GM15510 (cell line): Measurements from ENCODE around the gene SULT1B1.

Experiments used
- POLR2A ChIP-seq: IDR thresholded peaks from 3 replicates; pipeline ENCODE4 v1.6.1; 2011; ENCODE audit warnings: borderline replicate concordance; ENCODE audit not compliant: insufficient read length; ENCODE audit errors: extremely low read depth

SULT1B1 gene

GRCh38 chr4:69763233-69763632 lies 2.8 kb upstream of the SULT1B1 start:
- TF ChIP-seq POLR2A: no peak

GRCh38 chr4:69759189-69759604 lies 1.2 kb downstream of the SULT1B1 start:
- TF ChIP-seq POLR2A: no peak

DNA sequence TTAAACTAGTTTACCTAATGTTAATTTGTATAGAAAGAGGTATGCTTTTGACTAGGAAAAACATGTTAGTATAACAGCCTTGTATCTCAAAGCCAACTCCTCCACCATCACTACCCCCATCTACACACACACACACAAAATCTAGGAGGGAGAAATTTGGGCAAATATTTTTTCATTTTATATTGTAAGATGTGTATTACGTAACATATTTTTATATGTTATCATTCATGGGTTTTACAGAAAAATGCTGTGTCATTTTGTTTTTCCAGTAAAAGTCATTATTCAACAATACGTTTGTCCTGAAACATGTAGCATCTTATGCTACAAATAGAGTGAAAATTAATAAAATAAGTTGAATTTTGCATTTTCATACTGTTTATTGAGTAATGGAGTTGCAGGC lies 3.0 kb downstream of the SULT1B1 start:
- TF ChIP-seq POLR2A: no peak

GRCh38 chr4:69754926-69755580 lies 5.4 kb downstream of the SULT1B1 start:
- no peak for TF ChIP-seq POLR2A

DNA sequence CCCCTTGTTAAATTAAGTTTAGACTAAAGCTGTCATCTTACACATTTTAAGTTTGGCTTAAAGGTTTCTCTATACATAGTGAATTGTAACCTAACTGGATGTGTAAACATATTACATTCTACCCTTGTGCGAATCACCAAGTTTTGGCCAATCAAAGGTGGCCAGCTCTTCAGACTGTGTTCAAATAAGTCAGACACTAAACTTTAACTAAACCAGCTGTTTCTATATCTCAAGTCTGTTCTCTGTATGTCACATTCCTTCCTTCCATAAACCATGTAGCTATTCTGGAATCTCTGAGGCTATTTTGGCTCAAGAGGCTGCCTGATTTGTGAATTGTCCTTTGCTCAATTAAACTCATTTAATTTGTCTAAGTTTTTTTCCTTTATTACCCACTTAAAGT lies 6.7 kb downstream of the SULT1B1 start:
- no peak for TF ChIP-seq POLR2A

- TF ChIP-seq POLR2A: no peak
Measured at GRCh38 chr4:69750346-69750745, 10.1 kb downstream of the SULT1B1 start.

- no peak for TF ChIP-seq POLR2A
Measured at GRCh38 chr4:69749771-69750170, 10.6 kb downstream of the SULT1B1 start.

- TF ChIP-seq POLR2A: no peak
Measured at GRCh38 chr4:69748173-69748572, 12.2 kb downstream of the SULT1B1 start.

DNA sequence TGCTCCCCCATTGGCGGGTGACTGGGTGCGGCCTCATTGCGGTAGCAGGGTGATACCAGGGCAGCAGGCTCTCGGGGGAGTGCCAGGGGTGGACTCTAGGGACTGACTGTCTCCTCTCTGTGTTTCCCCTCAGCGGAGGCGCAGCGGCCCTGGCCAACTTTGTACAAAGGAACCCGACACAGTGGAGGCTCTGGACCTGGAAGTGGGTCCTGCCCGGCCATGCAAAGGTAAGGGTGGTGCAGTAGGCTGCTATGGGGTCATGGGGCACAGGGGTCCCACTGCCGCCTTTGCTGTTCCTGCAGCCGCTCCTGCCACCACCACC lies 16.3 kb downstream of the SULT1B1 start:
- no peak for TF ChIP-seq POLR2A

DNA sequence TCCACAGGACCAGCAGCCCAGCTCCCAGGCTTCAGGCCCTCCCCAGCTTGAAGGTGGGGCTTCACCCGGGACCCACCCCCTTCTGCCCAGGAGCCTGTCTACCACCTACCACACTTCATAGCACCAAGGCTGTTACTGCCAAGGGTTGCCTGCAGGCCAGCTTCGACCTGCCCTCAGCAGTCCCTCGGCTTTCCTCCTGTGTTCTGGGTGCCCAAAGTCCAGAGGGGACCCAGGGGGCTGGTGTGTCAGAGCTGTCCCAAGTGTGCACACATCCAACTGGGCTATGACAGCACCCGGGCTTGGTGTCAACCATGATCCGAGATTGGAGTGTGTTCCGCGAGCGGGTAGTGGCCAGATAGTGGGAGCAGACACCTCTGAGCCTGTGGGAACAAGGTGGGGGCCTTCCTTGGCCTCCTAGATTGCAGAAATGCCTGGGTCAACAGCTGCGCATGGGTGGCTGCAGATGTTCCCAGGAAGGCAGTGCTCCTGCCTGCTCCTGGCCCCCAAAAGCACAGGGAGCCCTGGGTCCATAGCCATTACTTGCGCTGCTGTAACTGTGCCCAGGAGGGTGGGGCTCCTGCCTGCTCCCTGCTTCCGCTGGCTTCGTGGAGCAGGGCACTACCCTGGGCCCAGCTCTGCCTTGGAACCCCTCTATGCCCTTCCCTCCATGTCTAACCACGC lies 16.8 kb downstream of the SULT1B1 start:
- no peak for TF ChIP-seq POLR2A

DNA sequence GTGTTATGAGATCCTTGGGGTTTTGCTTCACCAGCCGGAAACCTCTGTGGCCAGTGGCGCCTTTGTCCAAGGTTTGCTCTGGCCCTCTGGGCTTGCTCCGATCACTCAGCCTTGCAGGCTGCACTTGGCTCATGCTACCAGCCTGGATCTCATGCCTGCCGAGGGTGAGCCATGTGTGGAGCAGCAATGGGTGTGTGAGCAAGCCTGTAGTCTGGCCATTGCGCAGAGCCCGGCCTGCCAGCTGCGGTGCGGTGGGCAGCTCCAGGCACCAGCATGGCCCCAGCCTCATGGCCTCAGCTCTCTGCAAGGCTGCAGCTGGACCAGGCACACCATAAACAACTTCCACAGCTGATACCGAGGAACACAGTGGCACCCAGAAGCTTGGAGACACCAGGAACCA lies 17.8 kb downstream of the SULT1B1 start:
- no peak for TF ChIP-seq POLR2A

DNA sequence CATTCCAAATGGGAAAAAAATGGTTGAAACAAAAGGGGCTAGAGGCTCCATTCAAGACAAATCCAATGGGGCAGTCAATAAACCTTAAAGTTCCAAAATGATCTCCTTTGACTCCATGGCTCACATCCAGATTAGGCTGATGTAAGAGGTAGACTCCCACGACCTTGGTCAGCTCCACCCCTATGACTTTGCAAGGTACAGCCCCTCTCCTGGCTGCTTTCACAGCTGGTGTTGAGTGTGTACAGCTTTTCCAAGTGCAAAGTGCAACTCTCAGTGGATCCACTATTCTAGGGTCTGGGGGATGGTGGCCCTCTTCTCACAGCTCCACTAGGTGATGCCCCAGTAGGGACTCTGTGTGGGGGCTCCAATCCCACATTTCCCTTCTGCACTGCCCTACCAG lies 21.5 kb downstream of the SULT1B1 start:
- no peak for TF ChIP-seq POLR2A

- no peak for TF ChIP-seq POLR2A
Measured at GRCh38 chr4:69735119-69735518, 25.3 kb downstream of the SULT1B1 start.

GRCh38 chr4:69731847-69732246 lies 28.6 kb downstream of the SULT1B1 start:
- TF ChIP-seq POLR2A: no peak

DNA sequence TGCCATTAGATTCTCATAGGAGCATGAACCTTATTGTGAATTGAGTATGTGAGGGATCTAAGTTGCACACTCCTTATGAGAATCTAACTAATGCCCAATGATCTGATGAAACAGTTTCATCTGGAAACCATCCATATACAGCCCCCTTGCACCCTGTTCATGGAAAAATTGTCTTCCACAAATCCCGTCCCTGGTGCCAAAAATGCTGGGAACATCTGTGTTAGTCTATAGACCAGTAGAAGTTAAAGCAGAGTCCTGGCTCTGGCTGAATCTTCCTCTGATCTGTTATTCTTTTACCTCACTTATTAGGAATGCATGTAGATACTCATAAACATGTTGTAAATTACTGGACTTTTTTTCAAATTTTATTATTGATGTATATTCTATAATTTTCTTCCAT lies 29.2 kb downstream of the SULT1B1 start:
- TF ChIP-seq POLR2A: no peak

DNA sequence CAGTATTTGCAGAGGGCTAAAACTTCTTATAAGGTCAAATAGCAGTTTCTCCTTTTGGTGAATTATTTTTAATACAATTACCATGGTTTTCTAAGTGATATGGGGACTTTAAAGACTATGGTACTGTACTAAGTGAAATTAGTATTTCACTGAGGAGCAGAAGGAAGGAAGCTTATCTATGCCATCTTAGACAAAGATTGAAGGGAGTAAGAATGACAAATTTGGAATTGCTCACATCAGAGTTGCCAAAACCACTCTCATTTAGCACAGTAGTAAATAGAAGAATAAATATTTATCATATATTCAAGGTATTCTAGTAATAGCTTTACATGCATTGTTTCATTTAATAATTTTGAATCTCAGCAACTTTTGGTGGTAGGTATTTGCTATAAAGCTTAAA lies 30.4 kb downstream of the SULT1B1 start:
- no peak for TF ChIP-seq POLR2A

DNA sequence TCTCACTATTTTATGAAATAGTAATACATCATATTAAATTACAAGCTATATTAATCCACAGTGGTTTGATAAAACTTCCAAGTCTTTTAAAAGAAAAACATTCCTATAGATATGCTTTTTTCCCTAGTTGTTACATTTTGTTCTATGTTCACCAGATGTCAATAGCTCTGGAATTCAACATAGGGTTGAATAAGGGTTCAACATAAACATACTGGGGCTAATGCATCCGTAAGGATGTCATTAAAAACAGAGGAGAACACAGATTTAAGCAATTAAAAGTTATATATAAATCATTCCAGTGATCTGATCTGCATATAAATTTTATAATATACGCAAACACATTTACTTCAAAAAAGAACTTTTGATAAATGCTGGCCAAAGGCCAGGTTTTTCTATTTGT lies 32.5 kb downstream of the SULT1B1 start:
- TF ChIP-seq POLR2A: no peak

DNA sequence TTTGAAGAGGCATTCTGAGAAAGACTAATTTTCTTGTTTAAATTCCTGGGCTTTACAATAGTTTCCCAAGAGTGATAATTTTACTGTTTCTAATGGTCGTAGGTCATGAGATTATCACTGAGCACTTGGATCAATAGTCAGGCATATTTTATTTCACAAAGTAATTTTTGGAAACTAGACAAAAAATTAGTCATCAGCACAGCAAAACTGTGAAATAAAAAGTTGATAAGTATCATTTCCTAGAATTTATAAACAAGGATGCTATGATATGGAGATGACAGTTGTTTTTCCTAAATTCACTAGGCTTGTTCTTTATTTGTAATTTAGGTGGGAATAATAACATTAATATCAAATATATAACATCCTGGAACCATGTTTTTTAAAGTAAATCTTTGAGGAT lies 33.0 kb downstream of the SULT1B1 start:
- TF ChIP-seq POLR2A: no peak

DNA sequence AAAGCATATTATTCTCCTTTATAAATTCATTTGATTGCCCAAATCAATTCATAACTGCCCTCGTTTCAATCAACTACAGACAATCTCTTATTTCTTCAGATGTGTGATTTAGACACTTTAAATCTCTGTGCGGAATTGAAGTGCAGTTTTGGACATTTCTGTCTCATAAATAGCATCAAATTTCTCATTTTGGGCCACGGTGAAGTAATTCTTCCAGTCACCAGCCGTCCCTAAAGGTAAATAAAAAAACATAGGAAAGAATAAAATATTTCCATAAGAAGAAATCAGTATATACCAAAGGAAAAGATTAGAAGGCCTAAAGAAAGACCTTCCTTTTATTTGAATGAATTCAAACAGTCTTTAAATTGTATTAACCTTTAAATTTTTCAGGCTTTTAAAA lies 33.4 kb downstream of the SULT1B1 start:
- no peak for TF ChIP-seq POLR2A
